Activated CD8-positive, alpha-beta memory T cell treated with anti-CD3 and anti-CD28 coated beads for 36 hours (primary cell): ENCODE measurements around the gene PEMT. TPM values are rescaled to one million over a fixed set of nuclear protein-coding genes. Genes with fewer than 3 reads are reported as not detected.

Experiments
- CTCF ChIA-PET: fragments of 350-600 bp; sonication (Branson Sonifier 250); formaldehyde crosslinking; loops from one replicate; lab custom pipeline; 2021; ENCODE audit warnings: antibody characterized with exemption; lab: Charles Lee
- POLR2A ChIA-PET: fragments of 350-600 bp; sonication (Branson Sonifier 250); formaldehyde crosslinking; loops from one replicate; lab custom pipeline; 2021; ENCODE audit warnings: antibody characterized with exemption; lab: Charles Lee
- total RNA-seq, 2 experiments: library from RNA; stranded (reverse); gene quantifications; one replicate each; pipeline ENCODE4 v1.2.3, GENCODE V29; 2021

PEMT gene
- total RNA-seq, 2 experiments from 2014 or later, result 30.3 to 43.6 TPM

DNA sequence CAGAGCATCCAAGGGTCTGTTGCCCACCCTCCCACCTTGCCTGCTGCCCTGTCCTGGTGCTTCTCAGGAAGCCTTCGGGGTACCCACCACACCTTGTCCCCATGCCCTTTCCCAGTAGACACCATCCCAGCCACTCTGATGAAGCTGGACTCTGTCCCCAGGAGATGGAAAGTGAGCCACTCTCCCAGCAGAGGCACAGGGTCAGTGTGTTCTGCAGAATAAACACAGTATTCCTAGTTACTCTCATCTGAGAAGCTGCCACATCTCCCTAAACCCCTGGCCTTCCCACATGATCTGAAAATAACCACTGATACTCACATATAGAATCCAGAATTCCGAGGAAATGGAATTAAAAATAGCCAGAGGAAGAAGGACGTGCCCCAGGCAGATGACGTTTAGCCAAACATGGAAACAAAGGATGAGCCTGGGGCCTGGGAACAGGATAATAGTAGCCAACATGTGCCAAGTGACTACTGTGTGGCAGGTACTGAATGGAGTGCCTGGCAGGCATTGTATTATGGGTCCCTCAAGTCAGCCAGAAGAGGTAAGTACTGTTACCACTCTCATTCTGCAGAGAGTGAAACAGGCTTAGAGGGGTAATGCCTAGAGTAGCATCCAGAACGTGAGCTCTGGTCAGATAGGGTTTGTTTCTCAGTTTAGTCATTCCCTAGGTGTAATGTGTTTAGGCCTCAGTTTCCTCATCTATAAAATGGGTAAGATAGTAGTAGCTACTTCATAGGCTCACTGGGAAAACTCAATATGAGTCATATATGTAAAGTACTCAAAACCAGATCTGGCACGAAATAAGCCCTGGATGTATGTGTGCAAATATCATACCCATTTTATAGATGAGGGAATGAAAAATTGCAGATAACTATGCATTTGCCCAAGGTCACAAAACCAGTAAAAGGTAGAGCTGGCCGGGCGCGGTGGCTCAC, 20.8 kb upstream of the PEMT start:
- ChIA-PET CTCF (interaction anchor here (0.7 to 3.0 kb wide), 7 partner anchors 11 to 258 kb away, joined by 3 to 7 read pairs (median 4); partner anchors contain the start of genes PEMT and RASD1), POLR2A (no interaction called here)

GRCh38 chr17:17609121-17609520, 17.6 kb upstream of the PEMT start:
- POLR2A ChIA-PET, result interaction anchor here (0.7 kb wide), 1 partner anchor 617 kb away, joined by 3 read pairs; no protein-coding TSS in a partner anchor
- CTCF ChIA-PET, result no interaction called here

GRCh38 chr17:17606416-17607000, 15.0 kb upstream of the PEMT start:
- ChIA-PET CTCF (no interaction called here), POLR2A (no interaction called here)

GRCh38 chr17:17605729-17606088, 14.2 kb upstream of the PEMT start:
- ChIA-PET CTCF (no interaction called here), POLR2A (no interaction called here)

DNA sequence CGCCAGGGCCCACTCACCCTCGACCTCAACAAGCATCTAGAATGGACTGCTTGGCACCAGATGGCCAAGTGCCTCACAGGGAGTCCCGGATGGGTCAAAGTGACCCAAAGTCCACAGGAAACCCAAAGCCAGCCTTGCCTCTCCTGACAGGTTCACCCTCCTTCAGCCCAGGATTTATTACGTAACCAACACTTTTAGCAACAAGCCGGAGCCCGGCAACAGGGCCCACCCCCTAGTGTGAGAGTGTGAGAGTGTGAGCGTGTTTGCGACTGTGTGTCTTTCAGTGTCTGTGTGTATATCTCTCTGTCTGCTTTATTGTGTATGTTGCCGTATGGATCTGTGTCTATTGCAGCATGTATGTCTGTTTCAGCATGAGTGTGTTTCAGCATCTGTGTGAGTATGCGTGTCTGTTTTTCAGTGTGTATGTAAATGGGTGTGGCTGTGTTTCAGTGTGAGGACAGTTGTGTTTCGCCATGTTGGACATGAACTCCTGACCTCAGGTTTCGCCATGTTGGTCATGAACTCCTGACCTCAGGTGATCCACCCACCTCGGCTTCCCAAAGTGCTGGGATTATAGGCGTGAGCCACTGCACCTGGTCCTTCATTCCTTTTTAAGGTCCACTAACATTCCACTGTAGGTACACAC, 13.7 kb upstream of the PEMT start:
- CTCF ChIA-PET, result no interaction called here
- POLR2A ChIA-PET, result no interaction called here

DNA sequence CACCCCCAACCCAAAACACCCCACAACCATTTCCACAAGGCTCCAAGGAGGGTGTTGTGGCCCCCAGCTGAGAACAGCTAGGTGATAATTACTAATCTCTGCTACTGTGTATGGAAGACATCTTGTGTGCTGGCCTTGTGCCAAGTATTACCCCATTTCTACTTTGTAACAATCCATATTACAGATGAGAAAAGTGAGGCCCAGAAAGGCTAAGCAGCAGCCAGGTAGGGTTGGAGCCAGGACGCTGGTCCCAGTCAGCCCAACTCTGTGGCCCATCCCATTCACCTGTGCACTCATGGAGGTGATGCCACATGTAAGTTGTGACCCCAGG, 12.4 kb upstream of the PEMT start:
- ChIA-PET CTCF (no interaction called here), POLR2A (no interaction called here)

DNA sequence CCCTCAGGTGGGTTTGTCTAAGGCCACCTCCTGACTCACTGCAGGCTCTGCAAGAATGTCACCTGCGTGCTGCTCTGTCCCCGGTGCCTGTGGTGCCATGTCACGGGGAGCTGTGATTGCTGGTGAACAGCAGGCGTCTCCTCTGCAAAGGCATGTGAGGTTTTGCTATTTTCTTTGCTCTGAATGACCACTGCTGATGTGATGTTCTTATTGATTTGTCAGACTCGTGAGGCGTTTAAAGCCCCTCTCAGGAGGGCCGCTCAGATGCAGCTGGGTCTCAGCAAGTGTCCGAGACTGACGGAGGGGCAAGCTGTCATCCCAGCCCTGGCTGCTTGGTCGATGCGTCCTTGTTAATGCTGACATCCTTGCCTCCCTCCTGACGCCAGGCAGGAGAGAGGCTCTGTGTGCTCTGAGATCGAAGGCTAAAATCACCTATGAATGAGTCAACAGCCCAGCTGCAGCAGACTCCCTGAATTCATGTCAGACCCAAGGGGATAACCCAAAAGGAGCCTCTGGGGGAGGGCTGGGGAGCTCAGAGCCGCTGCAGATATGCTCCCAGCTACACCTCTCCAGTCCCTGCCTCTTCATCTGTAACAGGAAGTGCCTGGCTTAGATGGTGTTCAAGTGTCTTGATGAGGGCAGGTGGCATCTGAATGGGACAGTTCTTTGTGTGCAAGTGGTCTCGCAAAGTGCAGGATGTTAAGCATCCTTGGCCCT, 11.8 kb upstream of the PEMT start:
- POLR2A ChIA-PET, result no interaction called here

DNA sequence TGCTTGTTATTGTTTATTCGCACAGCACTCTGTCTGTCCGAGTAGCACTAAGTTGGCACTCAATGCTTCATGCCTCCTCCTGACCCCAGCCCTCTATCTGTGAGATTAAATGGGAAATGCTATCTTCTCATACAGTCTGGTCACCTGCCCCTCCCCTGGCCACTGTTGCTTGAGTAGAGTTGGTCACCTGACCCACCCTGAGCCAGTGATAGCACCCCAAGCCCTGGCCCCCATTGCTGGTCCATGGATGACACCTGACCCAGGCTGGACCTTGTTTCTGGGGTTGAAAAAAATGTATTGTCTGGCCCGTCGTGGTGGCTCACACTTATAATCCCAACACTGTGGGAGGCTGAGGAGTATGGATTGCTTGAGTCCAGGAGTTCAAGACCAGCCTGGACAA, 8.5 kb upstream of the PEMT start:
- ChIA-PET POLR2A (no interaction called here), CTCF (no interaction called here)

More for the DNA sequence above, 11.8 kb upstream of the PEMT start:
- CTCF ChIA-PET, result no interaction called here

- POLR2A ChIA-PET, result interaction anchor here (0.7 kb wide), 1 partner anchor 30 kb away, joined by 5 read pairs; no protein-coding TSS in a partner anchor
- CTCF ChIA-PET, result interaction anchor here (1.1 to 1.3 kb wide), 2 partner anchors 15 to 243 kb away, joined by 3 to 4 read pairs; no protein-coding TSS in a partner anchor
These were observed 6.5 kb upstream of the PEMT start for GRCh38 chr17:17598003-17598402.

GRCh38 chr17:17595755-17596154, 4.2 kb upstream of the PEMT start:
- ChIA-PET POLR2A (no interaction called here), CTCF (no interaction called here)

GRCh38 chr17:17593222-17593620, 1.7 kb upstream of the PEMT start:
- CTCF ChIA-PET, result no interaction called here
- POLR2A ChIA-PET, result interaction anchor here (0.6 kb wide), 1 partner anchor 481 kb away, joined by 6 read pairs; no protein-coding TSS in a partner anchor

- ChIA-PET CTCF (interaction anchor here (1.0 to 2.8 kb wide), 5 partner anchors 22 to 94 kb away, joined by 3 to 8 read pairs (median 3); partner anchors contain the start of gene RASD1), POLR2A (interaction anchor here (0.6 to 1.8 kb wide), 5 partner anchors 9 to 1382 kb away, joined by 3 to 7 read pairs (median 3); partner anchors contain the start of genes RASD1 and SREBF1)
These were observed 589 bp downstream of the PEMT start for GRCh38 chr17:17590883-17591354.

DNA sequence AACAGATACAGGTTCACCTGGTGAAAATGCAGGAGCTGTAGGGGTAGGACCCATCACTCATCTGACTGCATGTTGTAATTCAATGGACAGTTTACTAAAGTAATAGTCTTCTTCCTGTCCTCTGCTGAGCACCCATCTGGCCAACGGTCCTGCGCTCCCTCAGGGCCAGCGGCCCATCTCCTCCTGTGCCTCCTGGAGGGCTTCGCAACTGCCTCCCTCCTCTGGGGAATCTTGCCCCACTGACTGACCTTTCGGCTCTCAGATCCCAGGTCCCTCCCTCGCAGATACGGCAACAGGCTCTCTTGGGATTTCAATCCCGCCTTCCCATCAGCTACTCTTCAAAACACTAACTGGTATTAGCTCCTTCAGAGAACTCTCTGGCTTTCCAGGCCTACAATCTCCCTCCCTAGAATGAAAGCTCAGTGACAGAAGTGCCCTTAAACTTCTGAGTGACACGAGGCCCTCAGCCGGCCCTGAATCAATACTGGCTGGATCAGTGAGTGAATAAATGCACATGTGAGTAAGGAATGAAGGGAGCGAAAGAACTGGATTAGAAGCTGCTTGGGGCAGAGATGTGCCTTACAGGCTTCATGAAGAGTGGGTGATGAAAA, 1.3 kb downstream of the PEMT start:
- CTCF ChIA-PET, result interaction anchor here (1.5 to 2.8 kb wide), 3 partner anchors 22 to 94 kb away, joined by 3 to 8 read pairs (median 6); partner anchors contain the start of gene RASD1
- POLR2A ChIA-PET, result interaction anchor here (1.0 kb wide), 2 partner anchors 8 to 246 kb away, joined by 3 to 5 read pairs; partner anchors contain the start of gene SREBF1

- ChIA-PET CTCF (no interaction called here), POLR2A (no interaction called here)
These were observed 3.7 kb downstream of the PEMT start for GRCh38 chr17:17587614-17588337.

GRCh38 chr17:17582372-17582771, 9.1 kb downstream of the PEMT start:
- ChIA-PET CTCF (no interaction called here), POLR2A (interaction anchor here (1.1 kb wide), 1 partner anchor 8 kb away, joined by 3 read pairs; no protein-coding TSS in a partner anchor)

- POLR2A ChIA-PET, result interaction anchor here (1.1 kb wide), 1 partner anchor 9 kb away, joined by 3 read pairs; no protein-coding TSS in a partner anchor
These were observed 10.0 kb downstream of the PEMT start for GRCh38 chr17:17581509-17581908.

DNA sequence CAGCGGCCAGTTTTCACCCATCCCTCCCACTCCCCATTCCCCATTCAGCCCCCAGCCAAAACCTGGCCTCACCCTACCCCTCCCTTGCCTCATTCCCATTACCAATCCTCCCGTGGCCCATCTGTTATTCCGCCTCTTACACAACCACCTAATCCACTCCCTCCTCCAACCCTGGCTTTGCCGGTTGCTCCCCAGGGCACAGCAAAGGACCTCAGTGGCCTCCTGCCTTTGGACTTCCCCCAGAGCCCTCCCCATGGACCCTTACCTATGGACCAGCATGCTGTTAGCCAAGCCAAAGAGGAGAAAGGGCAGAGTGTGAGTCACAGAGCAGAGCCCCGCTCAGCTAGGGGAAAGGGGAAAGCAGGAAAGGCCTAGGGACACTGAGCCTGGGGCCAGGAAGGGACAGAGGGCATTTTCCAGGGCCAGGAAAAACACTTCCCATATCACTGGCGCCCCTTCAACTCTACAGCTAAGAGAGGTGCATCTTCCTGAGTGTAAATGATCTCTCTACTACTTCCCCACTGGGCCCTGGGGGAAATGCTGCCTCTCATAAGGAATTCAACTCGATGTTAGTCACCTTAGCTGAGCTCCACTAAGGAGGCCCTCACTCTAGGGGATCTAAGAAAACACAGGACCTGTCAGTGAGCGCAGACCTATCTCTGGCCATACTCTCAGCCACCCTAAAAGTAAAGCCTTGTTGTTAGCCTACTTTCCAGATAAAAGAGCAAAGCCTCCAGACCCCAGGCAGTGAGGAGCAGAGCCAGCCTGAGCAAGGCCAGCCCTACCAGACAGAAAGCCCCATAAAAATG, 10.6 kb downstream of the PEMT start:
- CTCF ChIA-PET, result no interaction called here

More at GRCh38 chr17:17581509-17581908, 10.0 kb downstream of the PEMT start:
- CTCF ChIA-PET, result no interaction called here

More for the DNA sequence above, 10.6 kb downstream of the PEMT start:
- POLR2A ChIA-PET, result no interaction called here
